Small intestine (tissue), 4 donors: ENCODE data around the gene SMARCA5. TPM values are rescaled to one million over a fixed set of nuclear protein-coding genes. Genes with fewer than 3 reads are reported as not detected.

ENCODE experiments used
- polyA plus RNA-seq, 4 donors: library from polyadenylated mRNA; stranded (reverse) in 3 of 4; unstranded in 1 of 4; fragments of 200-250 nt in 3 of 4; fragments of 120-200 nt in 1 of 4; gene quantifications; one replicate each; pipeline versions ENCODE4 v1.2.1 to v1.2.3, GENCODE V29; 2013
- donor health status: healthy with polysubstance abuse.
- donor health status: Bipolar disorder and iron deficiency.
- donor health status: healthy.

Gene SMARCA5
- polyA plus RNA-seq, 4 donors = 13.0 to 49.8 (median 17.6) TPM

Other genes starting within 250 kb of the SMARCA5 start
- gene GAB1, start 176.8 kb upstream of the SMARCA5 start, polyA plus RNA-seq = 10 to 100 TPM in 1 of 4 donors, 1 to 10 TPM in 3; 3.5 to 71.7 (median 6.7) TPM
- gene FREM3, start 187.0 kb downstream of the SMARCA5 start, polyA plus RNA-seq = under 1 TPM in 1 of 4 donors, not detected in 3; 0.09 TPM